ENCODE measurements around the gene NBAS. TPM values are rescaled to one million over a fixed set of nuclear protein-coding genes. Genes with fewer than 3 reads are reported as not detected.

Gene NBAS
- total RNA-seq, 2 experiments from 2014 or later = 24.4 to 28.8 TPM

- no peak overlapping the region for H3K4me3 ChIP-seq (ENCODE audit: low read depth, low read length, poor library complexity, severe bottlenecking)
- H2AFZ ChIP-seq (ENCODE audit: low read length) = no peak overlapping the region
- ChIA-PET CTCF (ENCODE audit: unreplicated experiment) (no interaction called here), POLR2A (interaction anchor here (0.8 to 1.1 kb wide), 3 partner anchors 8 to 990 kb away, joined by 3 read pairs; no protein-coding TSS in a partner anchor)
- peaks cover 1% of the 10 kb centered on the region for H3K4me1 ChIP-seq (ENCODE audit: insufficient read depth, low read length, poor library complexity, severe bottlenecking)
- BruUV-seq (replicated peaks) = no TSS peak
- TF ChIP-seq EZH2phosphoT487 (IDR thresholded peaks at IDR 0.05; ENCODE audit: borderline replicate concordance, low read depth, low read length) = no peak
- no peak for TF ChIP-seq CTCF (conservative IDR thresholded peaks at IDR 0.05; ENCODE audit: low read length)
- intact Hi-C loops (cut with micrococcal nuclease; ENCODE audit: unreplicated experiment) = no loop called here
- H4K20me1 ChIP-seq (ENCODE audit: insufficient read depth, low read length) = no peaks in the 10 kb centered on the region
- no peak overlapping the region for H3K4me2 ChIP-seq (ENCODE audit: low read length)
- no peaks in the 10 kb centered on the region for H3K79me2 ChIP-seq (ENCODE audit: insufficient read depth, low read depth, low read length)
- H3K27ac ChIP-seq (ENCODE audit: low read depth, low read length, poor library complexity, severe bottlenecking) = no peak overlapping the region
- no peaks in the 10 kb centered on the region for H3K9me2 ChIP-seq (ENCODE audit: insufficient read depth, low read length)
- H3K9me3 ChIP-seq (ENCODE audit: low read length) = no peaks in the 10 kb centered on the region
- DNase-seq (ENCODE audit: low spot score) = no peak
- H3K36me3 ChIP-seq (ENCODE audit: insufficient read depth, low read length) = no peaks in the 10 kb centered on the region
Observed at GRCh38 chr2:15566912-15567311, 5.8 kb upstream of the NBAS start.

DNA sequence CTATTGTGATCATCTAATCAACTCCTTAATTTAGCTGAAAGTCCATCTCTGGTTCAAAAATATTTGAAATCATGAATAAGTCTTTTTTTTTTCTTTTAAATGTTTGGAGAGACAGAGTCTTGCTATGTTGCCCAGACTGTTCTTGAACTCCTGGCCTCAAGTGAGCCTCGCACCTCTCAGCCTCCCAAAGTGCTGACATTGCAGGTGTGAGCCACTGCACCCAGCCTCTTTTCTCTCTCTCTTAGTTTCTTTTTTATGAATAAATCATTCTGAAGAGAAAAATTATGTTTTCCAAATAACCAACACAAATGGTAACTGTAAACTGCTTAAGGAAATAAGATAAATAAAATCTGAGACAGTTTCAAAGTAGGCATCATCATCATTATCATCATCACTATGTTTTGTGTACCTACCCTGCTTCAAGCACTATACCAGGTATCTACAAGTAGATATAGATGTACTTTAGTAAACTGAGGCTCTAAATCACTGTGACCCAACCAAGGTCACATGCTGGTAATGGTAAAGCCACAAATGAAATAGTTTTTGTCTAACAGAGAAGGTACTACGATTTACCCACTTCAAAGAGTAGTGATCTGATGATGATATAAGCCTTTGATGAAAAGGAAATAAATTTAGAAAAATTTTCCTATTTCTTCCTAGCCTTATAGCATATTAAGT, 5.0 kb upstream of the NBAS start:
- intact Hi-C loops (cut with micrococcal nuclease; ENCODE audit: unreplicated experiment) = no loop called here
- H3K79me2 ChIP-seq (ENCODE audit: insufficient read depth, low read depth, low read length) = no peaks in the 10 kb centered on the region
- H4K20me1 ChIP-seq (ENCODE audit: insufficient read depth, low read length) = no peaks in the 10 kb centered on the region
- H3K27ac ChIP-seq (ENCODE audit: low read depth, low read length, poor library complexity, severe bottlenecking) = no peak overlapping the region
- H3K9me2 ChIP-seq (ENCODE audit: insufficient read depth, low read length) = no peaks in the 10 kb centered on the region
- no peak overlapping the region for H2AFZ ChIP-seq (ENCODE audit: low read length)
- TF ChIP-seq EZH2phosphoT487 (IDR thresholded peaks at IDR 0.05; ENCODE audit: borderline replicate concordance, low read depth, low read length) (no peak), CTCF (conservative IDR thresholded peaks at IDR 0.05; ENCODE audit: low read length) (no peak)
- no peaks in the 10 kb centered on the region for H3K9me3 ChIP-seq (ENCODE audit: low read length)
- H3K36me3 ChIP-seq (ENCODE audit: insufficient read depth, low read length) = no peaks in the 10 kb centered on the region
- no peak overlapping the region for H3K4me2 ChIP-seq (ENCODE audit: low read length)
- DNase-seq (ENCODE audit: low spot score) = no peak
- ChIA-PET CTCF (ENCODE audit: unreplicated experiment) (no interaction called here), POLR2A (interaction anchor here (0.9 to 1.6 kb wide), 3 partner anchors 10 to 891 kb away, joined by 3 to 5 read pairs (median 3); no protein-coding TSS in a partner anchor)
- BruUV-seq (replicated peaks) = no TSS peak
- H3K4me3 ChIP-seq (ENCODE audit: low read depth, low read length, poor library complexity, severe bottlenecking) = no peak overlapping the region
- H3K4me1 ChIP-seq (ENCODE audit: insufficient read depth, low read length, poor library complexity, severe bottlenecking) = peaks cover 8% of the 10 kb centered on the region

- no peak overlapping the region for H3K27ac ChIP-seq (ENCODE audit: low read depth, low read length, poor library complexity, severe bottlenecking)
- no peaks in the 10 kb centered on the region for H4K20me1 ChIP-seq (ENCODE audit: insufficient read depth, low read length)
- intact Hi-C loops (cut with micrococcal nuclease; ENCODE audit: unreplicated experiment) = no loop called here
- H3K4me3 ChIP-seq (ENCODE audit: low read depth, low read length, poor library complexity, severe bottlenecking) = no peak overlapping the region
- TF ChIP-seq CTCF (conservative IDR thresholded peaks at IDR 0.05; ENCODE audit: low read length) = no peak
- TF ChIP-seq EZH2phosphoT487 (IDR thresholded peaks at IDR 0.05; ENCODE audit: borderline replicate concordance, low read depth, low read length) = no peak
- no peaks in the 10 kb centered on the region for H3K9me2 ChIP-seq (ENCODE audit: insufficient read depth, low read length)
- ChIA-PET POLR2A (interaction anchor here (0.9 to 1.6 kb wide), 3 partner anchors 11 to 890 kb away, joined by 3 to 5 read pairs (median 3); no protein-coding TSS in a partner anchor), CTCF (ENCODE audit: unreplicated experiment) (no interaction called here)
- DNase-seq (ENCODE audit: low spot score) = no peak
- H3K36me3 ChIP-seq (ENCODE audit: insufficient read depth, low read length) = no peaks in the 10 kb centered on the region
- H2AFZ ChIP-seq (ENCODE audit: low read length) = no peak overlapping the region
- no peak overlapping the region for H3K4me2 ChIP-seq (ENCODE audit: low read length)
- peaks cover 8% of the 10 kb centered on the region for H3K4me1 ChIP-seq (ENCODE audit: insufficient read depth, low read length, poor library complexity, severe bottlenecking)
- no peaks in the 10 kb centered on the region for H3K9me3 ChIP-seq (ENCODE audit: low read length)
- BruUV-seq (replicated peaks) = no TSS peak
- peaks cover 3% of the 10 kb centered on the region; the same call in 1 of the 2 replicates for H3K79me2 ChIP-seq (ENCODE audit: insufficient read depth, low read depth, low read length)
Observed at GRCh38 chr2:15565392-15565791, 4.3 kb upstream of the NBAS start.

All from OCI-LY7 (cell line).